HepG2 (cell line): ENCODE measurements around the gene PPP6R2. TPM values are rescaled to one million over a fixed set of nuclear protein-coding genes. Genes with fewer than 3 reads are reported as not detected.
A peak's percentile ranks its signal among the peaks of the same experiment; 100 is the strongest.

Experiments
- HIVEP1 ChIP-seq: sonication (generic); formaldehyde crosslinking; IDR thresholded peaks from 2 replicates; pipeline ENCODE4 v1.4.0; 2020; ENCODE audit warnings: mild to moderate bottlenecking, missing genetic modification reagents
- ZMAT3 ChIP-seq: sonication (generic); formaldehyde crosslinking; conservative IDR thresholded peaks from 2 replicates; pipeline ENCODE4 v1.7.0; 2021; ENCODE audit warnings: missing genetic modification reagents
- ZMYM3 ChIP-seq: sonication (generic); formaldehyde crosslinking; IDR thresholded peaks from 2 replicates; pipeline ENCODE4 v1.5.1; 2020; ENCODE audit warnings: mild to moderate bottlenecking, missing genetic modification reagents
- ZNF121 ChIP-seq: sonication (generic); formaldehyde crosslinking; IDR thresholded peaks from 2 replicates; pipeline ENCODE4 v1.5.0; 2020; ENCODE audit warnings: mild to moderate bottlenecking, missing genetic modification reagents
- ZNF333 ChIP-seq: sonication (generic); formaldehyde crosslinking; IDR thresholded peaks from 2 replicates; pipeline ENCODE4 v1.4.0; 2020; ENCODE audit warnings: mild to moderate bottlenecking, missing genetic modification reagents, borderline replicate concordance
- ZNF337 ChIP-seq: sonication (generic); formaldehyde crosslinking; IDR thresholded peaks from 2 replicates; pipeline ENCODE4 v1.5.1; 2020; ENCODE audit warnings: missing genetic modification reagents, low read depth, mild to moderate bottlenecking, borderline replicate concordance
- ZNF704 ChIP-seq: sonication (generic); formaldehyde crosslinking; IDR thresholded peaks from 2 replicates; pipeline ENCODE4 v1.8.1; 2023; ENCODE audit warnings: mild to moderate bottlenecking, inconsistent platforms, moderate library complexity, missing genetic modification reagents, borderline replicate concordance
- ZNF777 ChIP-seq: sonication (generic); formaldehyde crosslinking; IDR thresholded peaks from 2 replicates; pipeline ENCODE4 v1.4.0; 2020; ENCODE audit warnings: missing genetic modification reagents
- polyA plus RNA-seq, 8 experiments: library from polyadenylated mRNA; depleted of rRNA in 3 of 8; stranded (reverse) in 7 of 8; unstranded in 1 of 8; fragments of >200 nt; fragmentation: Illumina TruSeq in 4 of 8; extraction: Trizol in 4 of 8; gene quantifications; 2 replicates each; pipeline versions ENCODE4 v1.2.1 to v1.2.3, GENCODE V29; 2011 to 2016; ENCODE audit warnings: low read depth in 4 of 8, missing spikeins in 1 of 8, mixed read lengths in 1 of 8; ENCODE audit not compliant: insufficient read depth in 1 of 8
- total RNA-seq, 5 experiments: library from RNA; depleted of rRNA; stranded (reverse); fragments of >200 nt; fragmentation: Illumina TruSeq; extraction: Trizol; gene quantifications; 2 replicates each; pipeline ENCODE4 v1.2.3, GENCODE V29; 2016; ENCODE audit warnings: low read depth in 1 of 5
- TF ChIP-seq, protein P1 (sequence below): sonication (generic); formaldehyde crosslinking; IDR thresholded peaks from 2 replicates; pipeline ENCODE4; 2020; ENCODE audit warnings: missing genetic modification reagents, mild to moderate bottlenecking, borderline replicate concordance
- TF ChIP-seq, protein P2 (sequence below): sonication (generic); formaldehyde crosslinking; IDR thresholded peaks from 2 replicates; pipeline ENCODE4 v1.5.0; 2020; ENCODE audit warnings: missing genetic modification reagents, mild to moderate bottlenecking, borderline replicate concordance
- TF ChIP-seq, protein P3 (sequence below): sonication (generic); formaldehyde crosslinking; IDR thresholded peaks from 2 replicates; pipeline ENCODE4 v1.5.1; 2020; ENCODE audit warnings: mild to moderate bottlenecking, missing genetic modification reagents, moderate library complexity
- TF ChIP-seq, protein P4 (sequence below): sonication (generic); formaldehyde crosslinking; conservative IDR thresholded peaks from 2 replicates; pipeline ENCODE4 v1.8.1; 2023; ENCODE audit warnings: missing genetic modification reagents

PPP6R2 gene
- total and polyA plus RNA-seq, 2 of the 13 experiments (the other 11 are each of a cell fraction or from before 2014, with no cell fraction given), result 55.0 to 102 TPM

DNA sequence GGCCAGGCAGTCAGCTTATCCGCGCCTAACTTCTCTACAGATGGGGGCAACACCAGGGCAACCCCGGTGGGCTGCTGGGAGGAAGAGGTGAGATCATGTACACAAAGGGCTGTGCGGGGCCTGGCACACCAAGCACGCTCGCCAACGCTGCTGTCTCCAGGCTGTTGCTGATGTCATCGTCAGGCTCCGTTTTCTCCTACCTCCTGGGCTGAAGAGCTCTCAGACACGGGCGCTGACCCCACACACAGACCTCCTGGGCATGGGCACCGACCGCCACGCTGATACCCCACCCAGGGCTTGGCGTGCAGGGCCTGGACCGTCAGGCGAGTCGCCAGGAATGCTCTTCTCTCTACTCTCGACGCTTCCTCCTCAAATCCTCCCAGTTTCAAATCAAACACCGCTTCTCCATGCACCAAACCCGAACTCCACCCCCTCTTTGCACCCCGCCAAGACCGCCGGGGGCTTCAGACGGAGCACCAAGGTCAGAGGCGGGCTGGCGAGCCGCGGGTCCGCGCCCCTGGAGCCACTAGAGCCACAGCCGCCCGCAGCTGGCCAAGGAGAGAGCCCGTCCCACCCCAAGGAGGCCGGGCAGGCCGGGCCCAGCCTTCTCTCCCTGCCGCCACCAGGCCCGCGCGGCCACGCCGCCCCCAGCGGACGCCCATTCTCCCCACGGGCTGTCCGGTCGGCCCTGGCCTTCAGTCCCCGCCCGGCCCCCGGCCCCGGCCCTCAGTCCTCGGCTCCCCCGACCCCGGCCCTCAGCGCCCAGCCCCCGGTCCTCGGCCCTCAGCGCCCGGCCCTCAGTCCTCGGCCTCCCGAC lies 130.9 kb downstream of the PPP6R2 start (continued):
- TF ChIP-seq ZMYM3 (CRISPR knock-in tag) (peak; percentile 48; the same call in 1 of the 2 replicates), ZNF333 (peak; percentile 70; the same call in 1 of the 2 replicates), ZNF121 (CRISPR knock-in tag) (no peak), HIVEP1 (CRISPR knock-in tag) (0 out of 2 replicates have a peak, but pooled peaks have one; percentile 37), ZMAT3 (CRISPR knock-in tag) (no peak), ZNF337 (CRISPR knock-in tag) (no peak), ZNF704 (CRISPR knock-in tag) (no peak), ZNF777 (0 out of 2 replicates have a peak, but pooled peaks have one; percentile 8)
- TF ChIP-seq, protein P1, sequence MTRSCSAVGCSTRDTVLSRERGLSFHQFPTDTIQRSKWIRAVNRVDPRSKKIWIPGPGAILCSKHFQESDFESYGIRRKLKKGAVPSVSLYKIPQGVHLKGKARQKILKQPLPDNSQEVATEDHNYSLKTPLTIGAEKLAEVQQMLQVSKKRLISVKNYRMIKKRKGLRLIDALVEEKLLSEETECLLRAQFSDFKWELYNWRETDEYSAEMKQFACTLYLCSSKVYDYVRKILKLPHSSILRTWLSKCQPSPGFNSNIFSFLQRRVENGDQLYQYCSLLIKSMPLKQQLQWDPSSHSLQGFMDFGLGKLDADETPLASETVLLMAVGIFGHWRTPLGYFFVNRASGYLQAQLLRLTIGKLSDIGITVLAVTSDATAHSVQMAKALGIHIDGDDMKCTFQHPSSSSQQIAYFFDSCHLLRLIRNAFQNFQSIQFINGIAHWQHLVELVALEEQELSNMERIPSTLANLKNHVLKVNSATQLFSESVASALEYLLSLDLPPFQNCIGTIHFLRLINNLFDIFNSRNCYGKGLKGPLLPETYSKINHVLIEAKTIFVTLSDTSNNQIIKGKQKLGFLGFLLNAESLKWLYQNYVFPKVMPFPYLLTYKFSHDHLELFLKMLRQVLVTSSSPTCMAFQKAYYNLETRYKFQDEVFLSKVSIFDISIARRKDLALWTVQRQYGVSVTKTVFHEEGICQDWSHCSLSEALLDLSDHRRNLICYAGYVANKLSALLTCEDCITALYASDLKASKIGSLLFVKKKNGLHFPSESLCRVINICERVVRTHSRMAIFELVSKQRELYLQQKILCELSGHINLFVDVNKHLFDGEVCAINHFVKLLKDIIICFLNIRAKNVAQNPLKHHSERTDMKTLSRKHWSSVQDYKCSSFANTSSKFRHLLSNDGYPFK, result peak; percentile 57; the same call in 1 of the 2 replicates
- TF ChIP-seq, protein P2, sequence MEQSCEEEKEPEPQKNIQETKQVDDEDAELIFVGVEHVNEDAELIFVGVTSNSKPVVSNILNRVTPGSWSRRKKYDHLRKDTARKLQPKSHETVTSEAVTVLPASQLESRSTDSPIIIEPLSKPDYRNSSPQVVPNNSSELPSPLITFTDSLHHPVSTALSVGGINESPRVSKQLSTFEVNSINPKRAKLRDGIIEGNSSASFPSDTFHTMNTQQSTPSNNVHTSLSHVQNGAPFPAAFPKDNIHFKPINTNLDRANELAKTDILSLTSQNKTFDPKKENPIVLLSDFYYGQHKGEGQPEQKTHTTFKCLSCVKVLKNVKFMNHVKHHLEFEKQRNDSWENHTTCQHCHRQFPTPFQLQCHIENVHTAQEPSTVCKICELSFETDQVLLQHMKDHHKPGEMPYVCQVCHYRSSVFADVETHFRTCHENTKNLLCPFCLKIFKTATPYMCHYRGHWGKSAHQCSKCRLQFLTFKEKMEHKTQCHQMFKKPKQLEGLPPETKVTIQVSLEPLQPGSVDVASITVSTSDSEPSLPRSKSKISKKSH, result 0 out of 2 replicates have a peak, but pooled peaks have one; percentile 61
- TF ChIP-seq, protein P3, sequence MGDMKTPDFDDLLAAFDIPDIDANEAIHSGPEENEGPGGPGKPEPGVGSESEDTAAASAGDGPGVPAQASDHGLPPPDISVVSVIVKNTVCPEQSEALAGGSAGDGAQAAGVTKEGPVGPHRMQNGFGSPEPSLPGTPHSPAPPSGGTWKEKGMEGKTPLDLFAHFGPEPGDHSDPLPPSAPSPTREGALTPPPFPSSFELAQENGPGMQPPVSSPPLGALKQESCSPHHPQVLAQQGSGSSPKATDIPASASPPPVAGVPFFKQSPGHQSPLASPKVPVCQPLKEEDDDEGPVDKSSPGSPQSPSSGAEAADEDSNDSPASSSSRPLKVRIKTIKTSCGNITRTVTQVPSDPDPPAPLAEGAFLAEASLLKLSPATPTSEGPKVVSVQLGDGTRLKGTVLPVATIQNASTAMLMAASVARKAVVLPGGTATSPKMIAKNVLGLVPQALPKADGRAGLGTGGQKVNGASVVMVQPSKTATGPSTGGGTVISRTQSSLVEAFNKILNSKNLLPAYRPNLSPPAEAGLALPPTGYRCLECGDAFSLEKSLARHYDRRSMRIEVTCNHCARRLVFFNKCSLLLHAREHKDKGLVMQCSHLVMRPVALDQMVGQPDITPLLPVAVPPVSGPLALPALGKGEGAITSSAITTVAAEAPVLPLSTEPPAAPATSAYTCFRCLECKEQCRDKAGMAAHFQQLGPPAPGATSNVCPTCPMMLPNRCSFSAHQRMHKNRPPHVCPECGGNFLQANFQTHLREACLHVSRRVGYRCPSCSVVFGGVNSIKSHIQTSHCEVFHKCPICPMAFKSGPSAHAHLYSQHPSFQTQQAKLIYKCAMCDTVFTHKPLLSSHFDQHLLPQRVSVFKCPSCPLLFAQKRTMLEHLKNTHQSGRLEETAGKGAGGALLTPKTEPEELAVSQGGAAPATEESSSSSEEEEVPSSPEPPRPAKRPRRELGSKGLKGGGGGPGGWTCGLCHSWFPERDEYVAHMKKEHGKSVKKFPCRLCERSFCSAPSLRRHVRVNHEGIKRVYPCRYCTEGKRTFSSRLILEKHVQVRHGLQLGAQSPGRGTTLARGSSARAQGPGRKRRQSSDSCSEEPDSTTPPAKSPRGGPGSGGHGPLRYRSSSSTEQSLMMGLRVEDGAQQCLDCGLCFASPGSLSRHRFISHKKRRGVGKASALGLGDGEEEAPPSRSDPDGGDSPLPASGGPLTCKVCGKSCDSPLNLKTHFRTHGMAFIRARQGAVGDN, result peak; percentile 43; the same call in 1 of the 2 replicates
- TF ChIP-seq, protein P4, sequence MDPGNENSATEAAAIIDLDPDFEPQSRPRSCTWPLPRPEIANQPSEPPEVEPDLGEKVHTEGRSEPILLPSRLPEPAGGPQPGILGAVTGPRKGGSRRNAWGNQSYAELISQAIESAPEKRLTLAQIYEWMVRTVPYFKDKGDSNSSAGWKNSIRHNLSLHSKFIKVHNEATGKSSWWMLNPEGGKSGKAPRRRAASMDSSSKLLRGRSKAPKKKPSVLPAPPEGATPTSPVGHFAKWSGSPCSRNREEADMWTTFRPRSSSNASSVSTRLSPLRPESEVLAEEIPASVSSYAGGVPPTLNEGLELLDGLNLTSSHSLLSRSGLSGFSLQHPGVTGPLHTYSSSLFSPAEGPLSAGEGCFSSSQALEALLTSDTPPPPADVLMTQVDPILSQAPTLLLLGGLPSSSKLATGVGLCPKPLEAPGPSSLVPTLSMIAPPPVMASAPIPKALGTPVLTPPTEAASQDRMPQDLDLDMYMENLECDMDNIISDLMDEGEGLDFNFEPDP (CRISPR knock-in tag), result no peak
